G401.6 (cell line): ENCODE data around the gene SPAG9.

ENCODE experiments used
- FAIRE-seq: peaks from 2 replicates; lab custom pipeline; 2012; peaks lifted over from hg19 to GRCh38; lab: Jason Lieb, UNC

Gene SPAG9

DNA sequence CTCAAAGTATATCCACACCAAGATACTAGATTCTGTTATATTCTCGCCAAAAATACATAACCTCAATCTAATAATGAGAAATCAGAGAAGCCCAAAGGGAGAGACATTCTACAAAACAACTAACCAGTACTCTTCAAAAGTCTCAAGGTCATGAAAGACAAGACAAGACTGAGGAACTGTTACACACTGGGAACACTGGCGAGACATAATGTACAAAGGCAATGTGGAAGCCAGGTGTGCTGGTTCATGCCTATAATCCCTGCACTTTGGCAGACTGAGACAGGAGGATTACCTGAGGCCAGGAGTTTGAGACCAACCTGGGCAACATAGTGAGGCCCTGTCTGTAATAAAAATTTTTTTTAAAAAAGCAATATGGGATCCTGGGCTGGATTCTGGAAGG, 85.9 kb downstream of the SPAG9 start:
- no peak for FAIRE-seq

DNA sequence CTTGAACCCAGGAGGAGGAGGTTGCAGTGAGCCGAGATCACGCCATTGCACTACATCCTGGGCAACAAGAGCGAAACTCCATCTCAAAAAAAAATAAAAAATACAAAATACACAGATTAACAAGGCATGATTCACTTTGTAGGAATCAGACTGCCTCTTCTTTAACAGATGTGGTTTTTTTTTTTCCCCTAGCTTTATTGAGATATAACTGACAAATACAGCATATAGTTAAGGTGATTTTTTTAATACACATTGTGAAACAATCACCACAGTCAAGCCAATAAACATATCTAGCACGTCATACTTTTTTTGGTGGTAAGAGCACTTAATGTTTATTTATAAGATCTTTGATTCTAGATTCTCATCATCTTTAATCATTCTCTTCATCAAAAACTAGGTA, 87.8 kb downstream of the SPAG9 start:
- no peak for FAIRE-seq

GRCh38 chr17:51029568-51030463, 90.9 kb downstream of the SPAG9 start:
- FAIRE-seq = no peak

DNA sequence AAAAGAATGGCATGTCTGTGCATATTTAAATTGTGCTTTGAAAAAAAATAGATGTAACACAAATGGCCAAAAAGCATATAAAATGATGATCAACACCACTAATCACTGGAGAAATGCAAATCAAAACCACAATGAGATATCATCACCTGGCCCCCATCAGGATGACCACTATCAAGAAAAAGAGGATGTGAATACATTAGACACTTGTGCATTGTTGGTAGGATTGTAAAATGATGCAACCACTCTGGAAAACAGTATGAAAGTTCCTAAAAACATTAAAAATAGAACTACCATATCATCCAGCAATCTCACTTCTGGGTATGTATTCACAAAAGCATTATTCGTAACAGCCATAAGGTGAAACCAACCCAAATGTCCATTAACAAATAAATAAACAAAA, 91.5 kb downstream of the SPAG9 start:
- FAIRE-seq = no peak

DNA sequence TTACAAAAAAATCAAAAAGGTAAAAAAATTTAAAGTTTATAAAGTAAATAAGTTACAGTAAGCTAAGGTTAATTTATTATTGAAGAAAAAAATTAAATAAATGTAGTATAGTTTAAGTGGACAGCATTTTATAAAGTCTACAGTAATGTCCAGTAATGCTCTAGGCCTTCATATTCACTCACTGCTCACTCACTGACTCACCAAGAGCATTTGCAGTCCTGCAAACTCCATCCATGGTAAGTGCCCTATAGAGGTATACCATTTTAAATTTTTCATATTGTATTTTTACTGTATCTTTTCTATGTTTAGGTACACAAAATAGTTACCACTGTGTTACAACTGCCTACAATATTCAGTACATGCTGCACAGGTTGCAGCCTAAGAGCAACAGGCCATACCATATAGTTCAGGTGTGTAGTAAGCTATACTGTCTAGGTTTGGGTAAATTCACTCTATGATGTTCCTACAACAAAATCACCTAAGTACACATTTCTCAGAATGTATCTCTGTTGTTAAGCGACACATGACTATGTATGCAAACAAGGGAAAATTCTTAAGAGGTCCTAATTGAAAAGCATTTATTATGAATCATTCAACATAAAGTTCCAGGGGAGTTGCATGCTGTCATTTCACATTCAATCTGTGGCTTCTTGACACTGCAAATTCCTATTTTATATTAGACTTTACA, 92.3 kb downstream of the SPAG9 start:
- FAIRE-seq = no peak

DNA sequence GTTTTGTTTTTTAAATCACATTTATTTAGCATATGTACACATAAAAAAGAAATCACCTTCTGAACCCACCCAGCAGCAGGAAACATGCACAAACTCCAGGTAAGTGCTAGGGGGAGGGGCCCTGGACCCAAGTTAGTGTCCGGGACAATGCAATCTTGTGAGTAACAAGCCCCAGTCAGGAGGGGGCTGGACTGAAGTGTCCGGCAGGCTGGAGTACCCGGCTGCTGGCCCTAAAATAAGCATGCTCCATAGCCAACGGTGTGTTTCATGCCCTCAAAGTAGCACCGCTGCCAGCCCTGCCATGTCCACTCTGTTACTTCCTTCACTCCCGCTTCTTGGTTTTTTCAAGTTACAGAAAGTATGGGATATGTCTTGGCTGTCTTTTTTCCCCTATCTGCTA, 102.1 kb downstream of the SPAG9 start:
- no peak for FAIRE-seq

GRCh38 chr17:51017270-51017669, 103.4 kb downstream of the SPAG9 start:
- FAIRE-seq = no peak

GRCh38 chr17:51016099-51016498, 104.6 kb downstream of the SPAG9 start:
- no peak for FAIRE-seq

DNA sequence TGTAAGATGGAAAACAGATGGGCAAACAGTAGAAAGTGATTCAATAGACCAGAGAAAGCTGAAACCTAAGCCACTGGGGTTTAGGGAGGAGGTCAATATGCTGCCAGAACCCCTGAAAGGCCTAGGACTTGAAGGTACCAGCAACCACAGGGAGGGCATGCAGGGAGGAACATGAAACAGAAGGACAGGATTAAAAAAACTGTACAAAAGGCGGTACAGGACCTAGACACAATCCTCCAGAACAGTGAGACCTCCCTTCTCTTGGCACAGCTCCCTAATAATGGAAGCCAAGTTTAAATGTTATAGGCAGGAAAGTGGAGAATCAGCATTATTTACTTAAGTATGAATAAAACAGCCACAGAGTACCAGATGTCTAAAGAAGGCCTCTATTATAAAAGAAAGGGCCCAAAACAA, 105.5 kb downstream of the SPAG9 start:
- FAIRE-seq = no peak

- no peak for FAIRE-seq
These were observed 106.5 kb downstream of the SPAG9 start for GRCh38 chr17:51014129-51014528.

DNA sequence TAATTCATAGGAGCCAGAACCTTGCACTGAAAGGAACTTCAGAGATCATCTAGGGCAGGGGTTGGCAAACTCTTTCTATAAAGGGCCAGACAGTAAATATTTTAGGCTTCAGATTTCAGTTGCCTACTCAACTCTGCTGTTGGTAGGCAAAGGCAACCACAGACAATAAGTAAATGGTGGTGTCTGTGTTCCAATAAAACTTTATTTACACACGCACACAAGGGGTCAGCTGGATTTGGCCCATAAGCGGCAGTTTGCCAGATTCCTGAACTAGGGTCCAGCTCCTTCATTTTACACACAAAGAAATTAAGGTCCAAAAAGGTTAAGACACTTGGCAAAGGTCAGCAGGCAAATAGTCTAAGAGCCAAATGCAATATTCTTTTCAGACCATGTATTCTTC, 107.3 kb downstream of the SPAG9 start:
- FAIRE-seq = no peak

DNA sequence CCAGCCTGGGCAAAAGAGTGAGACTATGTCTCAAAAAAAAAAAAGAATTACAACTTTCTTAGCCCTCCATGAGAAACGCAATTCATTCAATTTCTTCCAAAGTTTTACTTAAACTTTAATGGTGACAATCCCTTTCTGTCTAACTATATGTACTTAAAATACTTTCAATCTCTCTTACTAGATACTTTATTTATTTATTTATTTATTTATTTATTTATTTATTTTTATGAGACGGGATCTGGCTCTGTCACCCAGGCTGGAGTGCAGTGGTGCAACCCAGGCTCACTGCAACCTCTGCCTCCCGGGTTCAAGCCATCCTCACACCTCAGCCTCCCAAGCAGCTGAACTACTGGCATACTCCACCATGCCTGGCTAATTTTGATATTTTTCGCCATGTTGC, 108.1 kb downstream of the SPAG9 start:
- no peak for FAIRE-seq

- FAIRE-seq = no peak
These were observed 110.4 kb downstream of the SPAG9 start for GRCh38 chr17:51010173-51010675.

- FAIRE-seq = no peak
These were observed 114.1 kb downstream of the SPAG9 start for GRCh38 chr17:51006601-51007000.

DNA sequence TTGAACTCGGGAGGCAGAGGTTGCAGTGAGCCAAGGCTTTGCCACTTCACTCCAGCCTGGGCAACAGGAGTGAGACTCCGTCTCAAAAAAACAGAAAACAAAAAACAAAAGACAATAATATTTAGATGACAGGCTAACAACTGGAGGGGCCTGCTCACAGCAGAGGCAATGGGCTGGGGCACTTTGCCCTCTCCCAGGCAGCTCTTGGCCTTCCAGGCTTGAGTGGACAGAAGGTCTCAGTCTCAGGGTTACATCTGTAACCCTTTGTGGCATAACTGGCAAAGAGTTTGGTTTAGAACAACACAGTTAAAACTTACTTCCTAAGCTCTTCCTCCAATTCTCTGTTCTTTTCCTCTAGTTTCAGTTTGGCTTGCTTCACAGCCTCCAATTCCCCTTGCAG, 114.9 kb downstream of the SPAG9 start:
- FAIRE-seq = no peak

- no peak for FAIRE-seq
These were observed 116.4 kb downstream of the SPAG9 start for GRCh38 chr17:51004249-51004648.

GRCh38 chr17:51000835-51001638, 119.6 kb downstream of the SPAG9 start:
- peak; percentile 96 for FAIRE-seq

DNA sequence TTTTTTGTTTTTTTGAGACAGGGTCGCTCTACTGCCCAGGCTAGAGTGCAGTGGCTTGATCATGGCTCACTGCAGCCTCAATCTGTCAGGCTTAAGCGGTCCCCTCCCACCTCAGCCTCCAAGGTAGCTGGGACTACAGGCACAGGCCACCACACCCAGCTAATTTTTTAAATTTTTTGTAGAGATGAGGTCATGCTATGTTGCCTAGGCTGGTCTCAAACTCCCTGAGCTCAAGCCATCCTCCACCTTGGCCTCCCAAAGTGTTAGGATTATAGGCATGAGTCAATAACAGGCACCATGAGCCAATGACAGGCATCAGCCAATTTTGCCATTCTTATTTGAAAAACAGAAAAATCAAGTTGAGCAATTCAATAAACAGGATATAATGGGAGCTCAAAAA, 125.0 kb downstream of the SPAG9 start:
- FAIRE-seq = no peak

- FAIRE-seq = no peak
These were observed 127.1 kb downstream of the SPAG9 start for GRCh38 chr17:50993544-50993943.

DNA sequence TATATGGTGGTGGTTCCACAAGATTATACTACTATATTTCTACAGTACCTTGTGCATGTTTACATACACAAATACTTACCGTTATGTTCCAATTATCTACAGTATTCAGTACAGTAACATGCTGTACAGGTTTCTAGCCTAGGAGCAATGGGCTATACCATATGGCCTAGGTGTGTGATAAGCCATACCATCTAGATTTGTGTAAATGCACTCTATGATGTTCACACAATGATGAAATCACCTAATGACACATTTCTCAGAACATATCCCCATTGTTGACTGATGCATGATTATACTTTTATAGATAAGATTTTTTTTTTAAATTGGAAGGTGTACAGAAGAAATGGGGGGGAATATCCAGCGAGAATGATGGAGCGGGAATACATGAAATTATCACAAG, 131.5 kb downstream of the SPAG9 start:
- FAIRE-seq = no peak

- FAIRE-seq = no peak
These were observed 132.2 kb downstream of the SPAG9 start for GRCh38 chr17:50988427-50988826.

DNA sequence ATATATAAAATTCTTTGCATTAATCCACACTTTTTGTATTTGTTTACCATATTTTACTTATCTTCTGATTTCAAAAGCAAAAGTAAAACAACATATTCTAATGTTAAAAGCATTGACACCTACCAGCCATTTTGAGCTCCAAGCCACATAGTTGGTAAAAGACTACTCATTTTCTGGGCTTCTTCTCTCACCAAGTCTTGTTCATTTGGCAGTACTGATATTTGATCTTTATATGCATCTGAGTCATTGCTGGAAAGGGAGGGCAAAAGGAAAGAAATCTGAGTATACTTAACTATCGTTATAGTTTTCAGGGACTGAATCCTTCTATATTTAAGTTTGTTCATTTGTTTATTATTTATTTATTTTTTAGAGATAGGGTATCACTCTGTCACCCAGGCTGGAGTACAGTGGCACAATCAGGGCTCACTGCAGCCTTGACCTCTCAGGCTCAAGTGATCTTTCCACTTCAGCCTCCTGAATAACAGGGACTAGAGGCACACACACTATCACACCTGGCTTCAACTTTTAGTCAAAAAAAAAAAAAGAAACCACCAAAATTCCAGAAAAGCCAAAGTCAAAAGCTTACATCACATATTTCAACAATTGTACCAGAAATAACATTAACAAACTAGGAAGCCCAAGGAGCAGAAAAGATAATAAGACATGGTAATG, 133.5 kb downstream of the SPAG9 start:
- FAIRE-seq = no peak
